MM.1S (cell line): Measurements from ENCODE around the gene BLTP3B.

Experiments used
- CTCF ChIP-seq: fragments of 300-600 bp; sonication (generic); IDR thresholded peaks from 2 replicates; pipeline ENCODE4 v1.5.1; 2016; ENCODE audit warnings: antibody characterized with exemption, low read length, mixed read lengths
- EZH2 ChIP-seq: fragments of 300-600 bp; sonication (generic); optimal IDR thresholded peaks from 2 replicates; pipeline ENCODE3; 2017; ENCODE audit warnings: low read depth, mild to moderate bottlenecking, antibody characterized with exemption, low read length, mixed read lengths
- EZH2phosphoT487 ChIP-seq: fragments of 300-600 bp; sonication (generic); IDR thresholded peaks from 2 replicates; pipeline ENCODE4 v1.6.1; 2018; ENCODE audit warnings: antibody characterized with exemption, low read length

- no peak for TF ChIP-seq EZH2
- no peak for TF ChIP-seq CTCF
- no peak for TF ChIP-seq EZH2phosphoT487
Measured at GRCh38 chr12:100173111-100173510, 30.4 kb upstream of the BLTP3B start.
